Measurements from ENCODE around the gene PRR13. TPM values are rescaled to one million over a fixed set of nuclear protein-coding genes. Genes with fewer than 3 reads are reported as not detected.

The PRR13 gene
- total and polyA plus RNA-seq, 9 of the 15 experiments (the other 6 are each of a cell fraction or from before 2014, with no cell fraction given), result 117 to 835 (median 285) TPM

- TF ChIP-seq MGA (IDR thresholded peaks at IDR 0.05), result no peak; the same call in 1 of the 2 replicates
- TF ChIP-seq, protein P1, sequence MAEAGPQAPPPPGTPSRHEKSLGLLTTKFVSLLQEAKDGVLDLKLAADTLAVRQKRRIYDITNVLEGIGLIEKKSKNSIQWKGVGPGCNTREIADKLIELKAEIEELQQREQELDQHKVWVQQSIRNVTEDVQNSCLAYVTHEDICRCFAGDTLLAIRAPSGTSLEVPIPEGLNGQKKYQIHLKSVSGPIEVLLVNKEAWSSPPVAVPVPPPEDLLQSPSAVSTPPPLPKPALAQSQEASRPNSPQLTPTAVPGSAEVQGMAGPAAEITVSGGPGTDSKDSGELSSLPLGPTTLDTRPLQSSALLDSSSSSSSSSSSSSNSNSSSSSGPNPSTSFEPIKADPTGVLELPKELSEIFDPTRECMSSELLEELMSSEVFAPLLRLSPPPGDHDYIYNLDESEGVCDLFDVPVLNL (CRISPR knock-in tag; IDR thresholded peaks at IDR 0.05; ENCODE audit: low read depth), result no peak
- no peak for TF ChIP-seq SMARCA5 (IDR thresholded peaks at IDR 0.05)
- no peak for TF ChIP-seq HDAC6 (IDR thresholded peaks at IDR 0.05; ENCODE audit: low read depth, low read length)
- TF ChIP-seq ZNF445 (CRISPR knock-in tag; IDR thresholded peaks at IDR 0.05; ENCODE audit: low read depth), result no peak
- TF ChIP-seq TRIM28 (IDR thresholded peaks at IDR 0.05), result no peak
- no peak for TF ChIP-seq ZNF280B (CRISPR knock-in tag; IDR thresholded peaks at IDR 0.05)
- TF ChIP-seq POU5F1 (IDR thresholded peaks at IDR 0.05; ENCODE audit: borderline replicate concordance, low read depth, low read length, partially characterized antibody), result no peak
- peak; percentile 43; the same call in 1 of the 2 replicates for TF ChIP-seq RBFOX2 (IDR thresholded peaks at IDR 0.05; ENCODE audit: low read depth, low read length)
- TF ChIP-seq, protein P2, sequence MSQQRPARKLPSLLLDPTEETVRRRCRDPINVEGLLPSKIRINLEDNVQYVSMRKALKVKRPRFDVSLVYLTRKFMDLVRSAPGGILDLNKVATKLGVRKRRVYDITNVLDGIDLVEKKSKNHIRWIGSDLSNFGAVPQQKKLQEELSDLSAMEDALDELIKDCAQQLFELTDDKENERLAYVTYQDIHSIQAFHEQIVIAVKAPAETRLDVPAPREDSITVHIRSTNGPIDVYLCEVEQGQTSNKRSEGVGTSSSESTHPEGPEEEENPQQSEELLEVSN (IDR thresholded peaks at IDR 0.05; ENCODE audit: borderline replicate concordance in 1 of 2, extremely low read depth in 1 of 2, insufficient read depth in 1 of 2, insufficient read length in 1 of 2, low read depth in 1 of 2, low read length in 1 of 2, poor library complexity in 1 of 2, severe bottlenecking in 1 of 2), result peak in 1 of 2 experiments; percentile 42
Observed at GRCh38 chr12:53424626-53425514, 16.7 kb upstream of the PRR13 start (continued).

Measured in K562 (cell line).